SIG-M5 (cell line): ENCODE measurements around the gene SUFU.
"Not testable (repeated sequence)": the region's sequence is repeated elsewhere in the genome, so short reads cannot be mapped to it uniquely, and the experiment has no call there.

Experiments used
- DNase-seq: peaks from one replicate; lab custom pipeline; 2025; lab: John Stamatoyannopoulos, UW

SUFU gene

DNA sequence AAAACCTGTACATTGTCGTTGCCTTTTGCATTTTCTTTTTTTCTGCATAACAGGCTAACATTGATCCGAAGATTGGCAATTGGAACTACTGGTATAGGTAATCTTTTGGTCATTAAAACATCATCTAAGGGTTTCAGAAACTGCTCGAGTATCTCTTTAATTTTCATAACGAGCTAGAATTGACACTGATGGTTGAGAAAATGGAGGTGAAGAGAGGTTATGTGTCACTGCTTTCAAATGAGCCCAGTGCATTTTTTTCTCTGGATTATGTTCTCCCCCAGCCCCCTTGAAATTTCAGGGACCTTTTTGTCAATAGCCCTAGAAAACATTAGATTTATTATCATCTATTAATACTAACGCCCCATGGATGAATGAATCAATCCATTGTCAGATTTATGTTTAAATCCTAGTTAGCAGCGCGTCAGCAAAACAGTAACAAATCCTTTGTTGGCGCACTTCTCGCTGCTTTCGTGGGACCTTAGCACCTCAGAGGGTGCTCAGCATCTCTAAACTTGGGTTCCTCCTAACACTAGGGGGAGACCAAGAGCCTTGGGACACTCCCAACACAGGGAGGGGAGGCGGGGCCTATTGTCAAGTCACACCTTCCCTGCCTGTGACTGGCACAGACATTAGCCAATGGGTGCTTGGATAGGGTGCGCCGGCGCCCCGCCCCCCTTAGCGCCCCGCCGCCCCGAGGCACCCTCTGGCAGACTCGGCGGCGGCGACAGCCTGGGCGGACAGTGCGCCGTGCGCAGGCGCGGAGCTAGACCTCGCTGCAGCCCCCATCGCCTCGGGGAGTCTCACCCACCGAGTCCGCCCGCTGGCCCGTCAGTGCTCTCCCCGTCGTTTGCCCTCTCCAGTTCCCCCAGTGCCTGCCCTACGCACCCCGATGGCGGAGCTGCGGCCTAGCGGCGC lies at the start of gene SUFU:
Gene SUFU (plus strand): TSS at position 709 of the 915 bp plus-strand sequence. CDS start 181 bp downstream, at position 890.
- DNase-seq, result peak; percentile 84

DNA sequence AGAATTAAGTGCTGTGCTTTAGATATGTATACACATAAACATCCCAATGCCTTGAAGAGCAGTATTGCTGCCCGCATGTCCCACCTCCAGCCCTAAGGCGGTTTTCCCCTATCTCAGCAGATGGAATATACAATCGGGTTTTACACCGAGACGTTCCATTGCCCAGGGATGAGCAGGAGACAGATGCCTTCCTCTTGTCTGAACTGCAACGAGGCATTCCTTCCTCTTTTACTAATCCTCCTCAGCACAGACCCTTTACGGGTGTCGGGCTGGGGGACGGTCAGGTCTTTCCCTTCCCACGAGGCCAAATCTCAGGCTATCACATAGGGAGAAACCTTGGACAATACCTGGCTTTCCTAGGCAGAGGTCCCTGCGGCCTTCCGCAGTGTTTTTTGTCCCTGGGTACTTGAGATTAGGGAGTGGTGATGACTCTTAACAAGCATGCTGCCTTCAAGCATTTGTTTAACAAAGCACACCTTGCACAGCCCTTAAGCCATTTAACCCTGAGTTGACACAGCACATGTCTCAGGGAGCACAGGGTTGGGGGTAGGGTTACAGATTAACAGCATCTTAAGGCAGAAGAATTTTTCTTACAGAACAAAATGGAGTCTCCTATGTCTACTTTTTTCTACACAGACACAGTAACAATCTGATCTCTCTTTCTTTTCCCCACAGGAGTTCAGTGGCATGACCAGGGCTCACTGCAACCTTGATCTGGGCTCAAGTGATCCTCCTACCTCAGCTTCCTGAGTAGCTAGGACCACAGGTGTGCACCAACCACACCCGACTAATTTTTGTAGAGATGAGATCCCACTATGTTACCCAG lies 48.9 kb upstream of the SUFU start:
- not testable (repeated sequence) for DNase-seq

DNA sequence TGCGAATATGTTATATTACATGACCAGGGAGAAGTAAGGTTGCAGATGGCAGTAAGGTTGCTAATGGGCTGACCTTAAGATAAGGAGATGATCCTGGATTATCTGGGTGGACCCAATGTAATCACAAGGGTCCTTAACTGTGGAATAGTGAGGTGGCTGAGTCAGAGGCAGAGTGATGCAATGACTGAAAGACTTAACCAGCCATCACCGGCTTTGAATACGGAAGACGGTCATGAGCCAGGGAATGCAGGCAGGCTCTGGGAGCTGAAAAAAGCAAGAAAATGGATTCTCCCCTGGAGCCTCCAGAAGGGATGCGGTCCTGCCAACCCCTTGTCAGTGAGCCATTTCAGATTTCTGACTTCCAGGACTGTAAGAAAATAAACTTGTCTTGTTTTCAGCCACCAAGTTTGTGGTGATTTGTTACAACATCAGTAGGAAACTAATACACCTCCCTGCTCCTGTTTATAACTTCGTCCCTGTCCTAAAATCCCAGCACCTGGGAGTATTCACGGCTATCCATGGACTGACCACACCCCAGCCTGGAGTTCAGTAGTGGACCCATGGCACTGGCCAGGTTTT lies 47.8 kb upstream of the SUFU start:
- no peak for DNase-seq

DNA sequence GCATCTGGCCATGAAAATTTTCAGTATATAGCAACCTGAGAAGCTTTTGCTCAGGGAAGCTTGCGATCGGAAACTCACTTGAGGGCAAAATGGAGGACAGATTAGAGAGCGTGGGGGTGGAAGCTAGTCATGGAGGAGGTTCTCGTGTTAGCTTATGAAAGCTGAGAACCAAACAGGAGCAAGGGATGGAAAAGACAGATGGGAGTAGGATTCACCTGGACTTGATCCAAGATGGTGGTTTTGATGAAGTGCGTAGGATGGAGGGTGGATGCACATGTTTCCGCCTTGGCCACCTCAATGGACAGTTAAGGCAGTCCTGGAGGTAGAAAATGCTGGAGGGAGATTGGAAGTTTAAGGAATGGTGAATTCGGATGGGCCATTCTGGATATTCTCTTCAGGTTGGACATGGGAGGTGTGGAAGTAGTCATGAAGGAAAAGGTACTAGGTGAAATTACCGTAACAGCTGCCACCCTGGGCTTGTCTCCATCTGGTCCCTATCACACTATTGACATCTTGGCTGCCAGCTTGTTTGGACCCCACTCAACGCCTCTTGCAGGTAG lies 46.1 kb upstream of the SUFU start:
- no peak for DNase-seq

DNA sequence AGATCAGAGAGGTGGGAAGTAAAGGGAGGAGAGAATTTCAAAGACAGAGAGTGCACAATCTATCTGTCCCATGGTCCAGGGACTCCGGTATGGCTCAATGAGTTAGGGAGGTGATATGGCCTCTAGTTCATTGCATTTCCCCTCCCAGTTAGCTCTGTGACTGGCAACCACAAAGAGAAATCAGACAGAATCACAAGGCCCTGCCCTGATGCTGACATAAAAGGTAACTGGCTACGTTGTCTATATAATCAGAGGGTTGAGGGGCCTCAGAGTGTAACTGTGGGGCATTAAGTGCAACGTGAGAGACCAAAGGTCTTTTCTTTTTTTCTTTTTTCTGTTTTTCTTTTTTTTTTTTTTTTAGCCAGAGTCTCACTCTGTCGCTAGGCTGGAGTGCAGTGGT lies 45.1 kb upstream of the SUFU start:
- no peak for DNase-seq

DNA sequence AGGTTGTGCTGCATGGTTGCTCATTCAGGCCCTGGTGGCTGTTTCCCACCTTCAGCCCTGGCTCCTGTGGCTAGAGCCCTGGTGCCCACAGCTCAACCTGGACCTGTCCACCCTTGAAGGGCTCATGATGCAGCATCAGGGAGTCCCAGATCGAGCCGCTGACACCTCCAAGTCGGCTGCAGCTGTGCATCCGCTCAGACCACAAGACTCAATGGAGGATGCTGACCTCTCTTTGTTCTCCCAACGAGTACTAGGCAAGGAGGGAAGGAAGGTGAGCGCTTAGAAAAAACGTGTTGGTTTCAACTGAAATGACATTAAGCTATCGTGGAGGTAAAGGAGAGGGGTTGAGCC lies 43.0 kb upstream of the SUFU start:
- DNase-seq, result no peak

DNA sequence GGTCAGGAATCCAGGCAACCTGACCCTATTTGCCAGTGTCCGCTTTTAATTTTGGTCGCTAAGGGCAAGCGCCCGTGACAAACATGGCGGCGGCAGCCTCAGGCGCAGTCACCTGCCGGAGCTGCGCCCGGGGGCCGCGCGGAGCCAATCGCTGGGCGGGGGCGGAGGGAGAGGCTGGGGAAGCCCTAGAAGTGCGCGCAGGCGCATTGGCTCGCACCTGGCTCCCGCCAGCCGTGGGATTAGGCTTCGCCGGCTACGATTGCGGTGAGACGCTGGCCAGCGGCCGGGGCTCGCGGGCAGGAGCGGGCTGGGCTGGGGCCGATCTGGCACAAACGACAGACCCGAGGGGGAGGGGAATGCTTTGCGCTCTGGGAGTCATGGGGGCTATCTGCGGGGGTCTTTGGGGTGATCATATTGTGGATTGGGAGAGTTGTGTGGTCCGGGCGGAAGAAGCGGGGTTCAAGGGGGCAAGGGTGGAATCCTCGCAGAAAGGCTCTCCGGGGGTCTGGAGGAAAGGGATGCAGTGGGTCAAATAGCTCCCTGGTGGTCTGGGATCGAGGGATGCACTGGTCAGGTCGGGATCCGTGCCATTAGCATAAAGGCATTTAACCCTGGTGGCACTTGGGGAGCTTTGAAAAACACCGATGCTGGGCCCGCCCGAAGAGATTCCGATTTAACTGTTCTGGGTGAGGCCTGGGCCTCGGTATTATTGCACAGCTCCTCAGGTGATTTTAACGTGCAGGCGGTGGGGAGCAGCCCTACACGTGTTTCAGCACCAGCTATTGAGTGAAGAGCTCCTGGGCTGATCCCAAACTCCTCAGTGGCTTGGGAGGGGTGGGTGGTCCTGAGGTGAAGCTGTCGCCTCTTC lies 42.4 kb upstream of the SUFU start:
- no peak for DNase-seq

DNA sequence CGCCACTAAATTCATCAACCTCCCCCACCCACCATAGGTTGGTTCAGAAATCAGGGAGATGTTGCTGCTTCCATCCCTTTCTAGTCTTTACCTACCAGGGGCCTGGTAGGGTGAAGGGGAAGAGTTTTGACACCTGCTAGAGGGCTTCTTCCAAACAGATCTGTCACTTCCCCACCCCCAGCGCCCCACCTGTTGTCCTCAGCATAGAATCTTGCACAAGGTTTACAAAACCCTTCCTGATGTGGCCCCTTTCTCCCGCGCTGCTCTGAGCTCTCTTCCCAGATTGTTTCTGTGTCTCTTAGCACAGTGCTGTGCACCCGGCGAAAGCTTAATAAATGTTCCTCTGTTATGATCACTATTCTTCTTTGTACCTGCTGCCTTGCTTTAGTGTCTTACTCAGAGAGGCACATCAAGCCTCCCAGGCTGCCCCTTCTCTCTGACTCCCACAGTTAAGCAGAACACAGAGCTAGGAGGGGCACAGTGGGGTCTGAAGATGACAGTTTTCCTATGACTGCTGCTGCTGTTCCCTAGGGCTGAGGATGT lies 41.2 kb upstream of the SUFU start:
- DNase-seq, result no peak

DNA sequence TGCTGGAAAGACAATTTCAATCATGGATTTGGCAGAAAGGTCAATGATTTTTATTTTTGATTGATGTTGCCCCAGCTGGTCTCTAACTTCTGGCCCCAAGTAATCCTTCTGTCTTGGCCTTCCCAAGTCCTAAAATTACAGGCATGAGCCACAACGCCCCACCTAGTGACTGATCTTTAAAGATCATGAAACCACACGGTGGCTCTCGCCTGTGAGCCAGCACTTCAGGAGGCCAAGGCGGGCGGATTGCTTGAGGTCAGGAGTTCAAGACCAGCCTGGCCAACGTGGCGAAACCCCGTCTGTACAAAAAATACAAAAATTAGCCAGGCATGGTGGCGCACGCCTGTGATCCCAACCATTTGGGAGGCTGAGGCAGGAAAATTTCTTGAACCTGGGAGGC lies 39.8 kb upstream of the SUFU start:
- no peak for DNase-seq

DNA sequence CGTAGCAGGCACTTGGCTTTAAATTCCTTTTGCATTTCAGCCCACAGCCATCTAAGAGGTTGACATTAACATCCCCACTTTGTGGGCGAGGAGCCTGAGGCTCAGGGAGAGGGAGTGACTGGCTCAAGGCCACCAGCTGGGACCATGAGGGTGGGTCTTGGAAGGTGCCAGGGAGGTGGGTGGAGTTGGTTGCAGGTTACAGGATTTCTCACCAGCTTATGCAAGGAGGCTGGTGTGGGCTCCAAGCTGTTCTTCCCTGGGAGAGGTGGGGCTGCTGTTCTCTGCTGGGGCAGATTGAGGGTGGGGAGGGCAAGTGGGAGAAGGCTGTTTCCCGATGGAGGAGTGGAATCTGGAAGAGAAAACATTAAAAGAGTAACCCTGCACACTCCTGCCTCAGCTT lies 38.3 kb upstream of the SUFU start:
- no peak for DNase-seq

DNA sequence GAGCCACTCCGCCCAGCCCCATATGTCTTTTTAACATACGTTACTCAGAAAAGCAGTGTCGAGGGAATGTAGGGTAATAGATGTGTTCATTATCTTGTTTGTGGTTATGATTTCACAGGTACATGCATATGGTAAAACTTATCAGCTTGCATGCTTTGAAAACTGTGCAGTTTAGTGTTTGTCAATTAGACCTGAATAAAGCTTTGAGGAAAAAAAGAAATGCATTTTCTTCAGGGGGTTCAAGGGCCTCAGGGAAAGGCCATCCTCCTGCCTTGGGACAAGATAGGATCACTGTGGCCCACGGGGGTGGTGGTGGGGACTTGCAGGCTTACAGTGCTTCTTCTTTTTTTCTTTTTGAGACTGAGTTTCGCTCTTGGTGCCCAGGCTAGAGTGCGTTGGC lies 36.5 kb upstream of the SUFU start:
- no peak for DNase-seq

DNA sequence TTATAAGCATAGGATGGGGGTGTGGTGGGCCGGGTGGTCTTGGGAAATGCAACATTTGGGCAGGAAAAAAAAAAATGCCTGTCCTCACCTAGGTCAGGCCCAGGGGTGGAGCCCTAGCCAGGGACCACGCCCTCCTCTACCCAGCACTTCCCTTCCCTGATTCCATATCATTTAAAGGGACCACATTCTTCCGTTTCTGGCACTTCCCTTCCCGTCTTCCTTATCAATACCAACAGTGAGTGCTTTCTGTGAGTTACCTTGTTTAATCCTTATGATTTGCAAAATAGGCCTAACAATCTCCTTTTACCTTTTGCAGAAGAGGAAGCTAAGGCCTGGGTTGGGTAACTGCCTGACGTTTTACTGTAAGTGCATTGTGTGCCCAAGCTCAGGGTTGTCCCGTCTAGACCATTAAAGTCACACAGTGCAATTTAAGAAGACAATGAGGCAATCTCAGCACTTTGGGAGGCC lies 35.8 kb upstream of the SUFU start:
- DNase-seq, result no peak

DNA sequence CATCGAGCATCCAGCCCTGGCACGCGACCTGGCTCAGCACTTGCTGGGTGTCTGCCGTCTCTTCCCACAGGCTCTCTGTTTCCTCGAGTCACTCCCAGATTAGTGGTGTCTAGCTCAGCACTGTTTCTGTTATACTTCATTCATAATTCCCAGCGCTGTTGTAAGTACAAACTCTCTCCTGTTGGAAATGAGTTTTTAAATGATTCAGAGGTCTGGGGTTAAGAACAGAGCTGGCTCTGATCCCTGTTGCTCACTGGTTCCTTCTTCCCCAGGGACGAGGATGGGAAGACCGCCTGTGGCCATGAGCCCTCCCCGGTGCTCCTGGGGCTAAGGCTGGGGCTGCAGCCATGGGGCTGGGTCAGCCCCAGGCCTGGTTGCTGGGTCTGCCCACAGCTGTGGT lies 35.1 kb upstream of the SUFU start:
- DNase-seq, result no peak

DNA sequence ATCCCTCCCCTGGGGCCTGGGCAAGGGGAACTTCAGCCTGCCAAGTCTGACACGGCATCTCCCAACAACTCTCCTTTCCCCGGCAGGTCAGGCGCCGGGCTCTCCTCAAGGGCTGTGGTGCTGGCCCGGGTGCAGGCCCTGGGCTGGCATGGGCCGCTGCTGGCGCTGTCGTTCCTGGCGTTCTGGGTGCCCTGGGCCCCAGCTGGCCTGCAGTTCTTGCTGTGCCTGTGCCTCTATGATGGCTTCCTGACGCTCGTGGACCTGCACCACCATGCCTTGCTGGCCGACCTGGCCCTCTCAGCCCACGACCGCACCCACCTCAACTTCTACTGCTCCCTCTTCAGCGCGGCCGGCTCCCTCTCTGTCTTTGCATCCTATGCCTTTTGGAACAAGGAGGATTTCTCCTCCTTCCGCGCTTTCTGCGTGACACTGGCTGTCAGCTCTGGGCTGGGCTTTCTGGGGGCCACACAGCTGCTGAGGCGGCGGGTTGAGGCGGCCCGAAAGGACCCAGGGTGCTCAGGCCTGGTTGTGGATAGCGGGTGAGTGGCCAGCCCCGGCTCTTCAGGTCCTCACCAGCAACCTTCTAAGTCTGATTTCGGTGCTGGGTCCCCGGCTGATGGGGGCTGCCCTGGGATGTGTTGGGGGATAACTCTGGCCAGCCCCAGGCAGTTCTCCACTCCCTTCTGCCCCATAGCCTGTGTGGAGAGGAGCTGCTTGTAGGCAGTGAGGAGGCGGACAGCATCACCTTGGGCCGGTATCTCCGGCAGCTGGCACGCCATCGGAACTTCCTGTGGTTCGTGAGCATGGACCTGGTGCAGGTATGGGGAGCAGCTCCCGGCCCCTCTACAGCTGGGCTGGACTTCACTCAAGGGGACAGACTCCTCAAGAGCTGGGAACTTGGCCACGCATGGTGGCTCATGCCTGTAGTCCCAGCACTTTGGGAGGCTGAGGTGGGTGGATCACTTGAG lies 32.9 kb upstream of the SUFU start:
- DNase-seq, result no peak

DNA sequence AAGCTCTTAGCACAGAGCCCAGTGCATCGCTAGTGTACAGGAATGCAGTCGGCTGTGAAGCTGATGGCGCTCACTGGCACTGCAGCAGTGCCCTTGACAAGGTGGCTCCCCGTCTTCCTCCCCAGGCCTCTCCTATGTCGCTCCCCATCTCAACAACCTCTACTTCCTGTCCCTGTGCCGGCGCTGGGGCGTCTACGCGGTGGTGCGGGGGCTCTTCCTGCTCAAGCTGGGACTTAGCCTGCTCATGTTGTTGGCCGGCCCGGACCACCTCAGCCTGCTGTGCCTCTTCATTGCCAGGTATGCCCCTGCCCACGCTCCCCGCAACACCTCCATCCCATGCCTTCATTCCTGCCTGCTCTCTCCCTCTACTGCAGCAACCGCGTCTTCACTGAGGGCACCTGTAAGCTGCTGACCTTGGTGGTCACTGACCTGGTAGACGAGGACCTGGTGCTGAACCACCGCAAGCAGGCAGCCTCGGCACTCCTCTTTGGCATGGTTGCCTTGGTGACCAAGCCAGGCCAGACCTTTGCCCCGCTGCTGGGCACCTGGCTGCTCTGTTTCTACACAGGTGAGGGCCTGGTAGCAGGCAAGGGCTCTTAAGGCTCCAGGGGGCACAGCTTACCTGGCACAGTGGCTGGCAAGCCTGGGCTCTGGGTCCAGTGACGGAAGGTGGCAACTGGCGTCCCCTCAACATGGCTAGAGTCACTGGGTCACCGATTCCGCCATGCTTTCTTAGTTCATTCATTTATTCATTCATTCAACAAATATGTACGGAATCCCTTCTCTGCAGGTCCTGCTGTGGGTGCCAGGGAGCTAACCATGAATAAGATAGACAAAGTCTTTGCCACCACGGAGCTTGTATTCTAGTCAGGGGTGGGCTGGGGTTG lies 30.1 kb upstream of the SUFU start:
- no peak for DNase-seq

DNA sequence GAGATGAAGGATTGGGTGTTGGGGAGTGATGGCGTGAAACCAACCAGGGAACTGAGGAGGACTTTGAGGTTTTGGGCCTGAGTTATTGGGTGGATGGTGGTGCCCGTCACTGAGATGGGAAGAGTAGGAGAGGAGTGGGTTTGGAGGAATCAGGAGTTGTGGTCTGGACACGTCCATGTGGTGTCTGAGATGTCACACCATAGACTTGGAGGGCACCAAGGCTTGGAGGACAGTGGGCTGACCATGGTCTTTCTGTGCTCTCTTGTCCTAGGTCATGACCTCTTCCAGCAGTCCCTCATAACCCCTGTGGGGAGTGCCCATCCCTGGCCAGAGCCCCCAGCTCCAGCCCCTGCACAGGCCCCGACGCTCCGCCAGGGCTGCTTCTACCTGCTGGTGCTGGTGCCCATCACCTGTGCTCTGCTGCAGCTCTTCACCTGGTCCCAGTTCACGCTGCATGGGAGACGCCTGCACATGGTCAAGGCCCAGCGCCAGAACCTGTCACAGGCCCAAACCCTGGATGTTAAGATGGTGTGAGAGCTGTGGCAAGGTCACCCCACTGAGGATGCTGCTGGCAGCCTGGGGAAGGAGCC lies 28.2 kb upstream of the SUFU start:
- no peak for DNase-seq

DNA sequence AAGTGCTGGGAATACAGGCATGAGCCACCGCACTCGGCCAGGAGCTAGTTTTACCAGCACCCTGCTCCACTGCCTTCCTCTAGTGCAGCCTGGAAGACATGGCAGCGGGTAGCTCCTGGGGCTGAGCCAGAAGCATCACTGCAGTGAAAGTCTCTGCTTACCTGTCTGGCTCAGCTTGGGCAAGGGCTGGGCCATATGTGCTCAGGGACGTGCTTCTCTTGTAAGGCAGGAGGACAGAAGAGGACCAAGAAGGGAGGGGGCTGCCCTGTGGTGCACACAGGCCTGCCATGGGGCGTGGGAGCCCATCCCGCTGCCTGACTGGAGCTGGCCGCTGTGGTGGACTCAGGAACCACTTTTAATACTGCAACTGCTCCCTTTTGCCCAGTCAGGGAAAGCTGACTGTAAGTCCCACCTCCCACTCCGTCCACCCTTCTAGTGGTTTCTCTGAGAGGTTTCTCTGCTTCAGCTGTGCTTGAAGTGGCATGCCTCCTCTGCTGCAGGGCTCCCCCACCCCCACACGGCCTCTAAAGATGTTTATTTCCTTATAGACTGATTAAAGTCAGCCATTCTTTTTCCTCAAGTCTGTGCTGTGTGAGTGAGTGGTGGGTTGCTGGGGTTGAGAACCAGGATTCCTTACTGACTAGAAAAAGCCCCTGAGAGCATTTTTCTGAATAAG lies 27.2 kb upstream of the SUFU start:
- no peak for DNase-seq

DNA sequence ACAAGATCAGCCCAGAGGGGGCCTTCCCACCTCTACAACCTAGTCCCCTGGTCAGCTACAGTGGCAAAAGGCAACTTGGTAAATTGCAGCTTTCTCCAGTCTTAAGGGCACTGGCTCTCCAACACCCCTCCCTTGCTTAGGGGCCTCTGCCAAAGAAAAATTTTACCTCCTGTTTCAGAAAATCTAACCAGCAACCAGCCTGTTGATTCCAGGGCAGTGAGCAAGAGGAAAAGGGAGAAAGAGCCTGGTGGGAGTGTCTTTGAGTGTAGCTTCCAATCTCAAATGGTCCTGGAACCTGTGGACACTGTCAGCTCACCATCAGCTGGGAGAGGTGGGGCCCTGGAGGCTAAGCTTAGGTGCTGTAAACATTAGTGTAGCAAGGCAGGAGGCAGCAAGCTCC lies 24.1 kb upstream of the SUFU start:
- DNase-seq, result no peak
